Heart left ventricle (tissue), 16 donors: ENCODE measurements around the gene RANBP17. TPM values are rescaled to one million over a fixed set of nuclear protein-coding genes. Genes with fewer than 3 reads are reported as not detected.

ENCODE experiments used
- ATAC-seq, 4 donors: fragments of 200-7000 bp; cut with Tn5 transposase; one replicate each; pipeline ENCODE4 v1.9.1; 2020 to 2022; ENCODE audit warnings: moderate library complexity in 4 of 4, mild to moderate bottlenecking in 3 of 4, moderate number of reproducible peaks in 1 of 4
- DNase-seq, 5 donors: peaks; one replicate each; pipeline ENCODE4 v3.0.0-alpha.2; 2020
- H3K27ac ChIP-seq, 12 donors: fragments of 200-600 bp; sonication (generic) in 4 of 12; one replicate each; pipeline versions ENCODE4 v1.5.0 to v1.8.0; 2016 to 2022; ENCODE audit warnings: mild to moderate bottlenecking in 2 of 12
- H3K27me3 ChIP-seq, 9 donors: fragments of 200-600 bp; sonication (generic) in 2 of 9; one replicate each; pipeline versions ENCODE4 v1.5.1 to v1.8.0; 2016 to 2022; ENCODE audit warnings: mild to moderate bottlenecking in 3 of 9
- H3K36me3 ChIP-seq, 9 donors: fragments of 200-600 bp; sonication (generic) in 2 of 9; one replicate each; pipeline versions ENCODE4 v1.5.0 to v1.8.0; 2018 to 2022; ENCODE audit warnings: mild to moderate bottlenecking in 2 of 9
- H3K4me1 ChIP-seq, 12 donors: fragments of 200-600 bp; sonication (generic) in 4 of 12; one replicate each; pipeline versions ENCODE4 v1.5.0 to v1.8.0; 2016 to 2022; ENCODE audit warnings: mild to moderate bottlenecking in 3 of 12
- H3K4me3 ChIP-seq, 12 donors: fragments of 200-600 bp; sonication (generic) in 4 of 12; one replicate each; pipeline versions ENCODE4 v1.5.0 to v1.8.0; 2017 to 2022; ENCODE audit warnings: mild to moderate bottlenecking in 9 of 12, moderate library complexity in 4 of 12
- H3K9me3 ChIP-seq, 12 donors: fragments of 200-600 bp; sonication (generic) in 4 of 12; one replicate each; pipeline versions ENCODE4 v1.5.0 to v1.8.0; 2016 to 2022; ENCODE audit warnings: mild to moderate bottlenecking in 1 of 12
- POLR2A ChIP-seq, 2 donors: fragments of 450-650 bp; IDR thresholded peaks; one replicate each; pipeline ENCODE4 v1.6.1; 2017; ENCODE audit warnings: antibody characterized with exemption in 2 of 2, mild to moderate bottlenecking in 2 of 2, moderate library complexity in 2 of 2
- WGBS, 4 donors: extraction: QIAGEN DNeasy Blood & Tissue Kit in 2 of 4; methylation state at CpG; one replicate each; pipeline versions ENCODE4 v1.1.5 to v1.1.7; 2013 to 2018; 5-methylcytosine and 5-hydroxymethylcytosine counted together
- intact Hi-C, 10 donors: fragments of 100-400 bp; cut with DNase I; formaldehyde crosslinking; loops; one replicate each; pipeline versions ENCODE4 v1.11.1 to v1.14.2; 2022
- polyA plus RNA-seq, 2 donors: library from polyadenylated mRNA; stranded (reverse); fragments of 200-250 nt; gene quantifications; one replicate each; pipeline ENCODE4 v1.2.3, GENCODE V29; 2013
- total RNA-seq, 9 donors: library from RNA; depleted of rRNA in 2 of 9; stranded (reverse); fragments of >200 nt in 2 of 9; fragmentation: NEBNext Ultra II Directional in 3 of 9; extraction: Animal tissue kit (Norgen Biotek cat#: 25700) in 3 of 9; gene quantifications; one replicate each; pipeline versions ENCODE4 v1.1.0 to v1.2.4, GENCODE V29; 2016 to 2023
- TF ChIP-seq, protein P1 (sequence below), 12 donors: fragments of 200-600 bp; sonication (generic) in 4 of 12; IDR thresholded peaks; one replicate each; pipeline versions ENCODE4 v1.5.0 to v1.8.0; 2018 to 2022; ENCODE audit warnings: antibody characterized with exemption in 12 of 12, mild to moderate bottlenecking in 5 of 12
- donor health status: ischemic (EF 13 %, LVEDD 7.1; RV severe dilation, severe dysfunction).
- donor health status: healthy with polysubstance abuse.
- donor health status: DM: no; HTN: yes; CAD: no.
- donor health status: DM: no; HTN: no; CAD: no.
- donor health status: ischemic (EF 25% LVEDD 6.9; RV normal size, moderate dysfunction).
- donor health status: ischemic (EF 25% LVEDD 5.7; RV mildly dilated, moderate dysfunction).
- donor health status: healthy.
- donor health status: DM: yes; HTN: yes; CAD: no.
- donor health status: ischemic (EF 35%, LVEDD 5.7; RV mildly dilated, moderate dysfunction).
- donor health status: nonischemic (EF 11% LVEDD 7.7; RV severe dilation, severe dysfunction).
- donor health status: DM: yes; HTN: yes; CAD: no.
- donor health status: PGD.
- donor health status: ischemic (EF 29% LVEDD 5.4; RV normal size, mild dysfunction).
- donor health status: nonischemic (EF 23%, LVEDD 6.1; RV moderate dilation, normal function).

RANBP17 gene
- total and polyA plus RNA-seq, 11 donors: 0.65 to 11.5 (median 3.7) TPM

DNA sequence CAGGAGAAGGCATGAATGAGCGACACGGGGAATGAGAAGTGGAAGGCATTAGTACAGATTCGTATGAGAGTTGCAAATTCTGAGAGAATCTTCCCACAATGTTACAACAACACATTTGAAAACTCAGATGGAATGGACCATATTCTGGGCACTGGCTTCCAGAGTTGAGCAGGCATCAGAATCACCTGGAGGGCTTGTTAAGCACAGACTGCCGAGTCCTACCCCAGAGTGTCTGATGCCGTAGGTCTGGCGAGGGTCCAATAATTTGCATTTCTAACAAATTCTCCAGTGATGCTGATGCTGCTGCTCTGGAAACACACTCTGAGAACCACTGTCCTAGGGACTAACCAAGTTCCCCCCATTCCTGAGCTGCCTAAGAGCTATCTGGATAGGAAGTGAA lies 444.3 kb downstream of the RANBP17 start:
- intact Hi-C loops: no loop called here
- peaks cover 0 to 31% (median 11%) of the 10 kb centered on the region in 12 donors for H3K4me1 ChIP-seq
- WGBS, 4 donors: 35 to 75% (median 46%) methylated on average over 6 of the region's 6 CpGs
- no peak for ATAC-seq
- peaks cover 48 to 82% (median 69%) of the 10 kb centered on the region in 9 donors for H3K27me3 ChIP-seq
- H3K9me3 ChIP-seq: no peaks in the 10 kb centered on the region
- H3K36me3 ChIP-seq: no peaks in the 10 kb centered on the region
- DNase-seq: no peak
- no peak overlapping the region for H3K4me3 ChIP-seq
- no peak overlapping the region for H3K27ac ChIP-seq
- no peak for TF ChIP-seq POLR2A (IDR thresholded peaks at IDR 0.05)
- TF ChIP-seq, protein P1, sequence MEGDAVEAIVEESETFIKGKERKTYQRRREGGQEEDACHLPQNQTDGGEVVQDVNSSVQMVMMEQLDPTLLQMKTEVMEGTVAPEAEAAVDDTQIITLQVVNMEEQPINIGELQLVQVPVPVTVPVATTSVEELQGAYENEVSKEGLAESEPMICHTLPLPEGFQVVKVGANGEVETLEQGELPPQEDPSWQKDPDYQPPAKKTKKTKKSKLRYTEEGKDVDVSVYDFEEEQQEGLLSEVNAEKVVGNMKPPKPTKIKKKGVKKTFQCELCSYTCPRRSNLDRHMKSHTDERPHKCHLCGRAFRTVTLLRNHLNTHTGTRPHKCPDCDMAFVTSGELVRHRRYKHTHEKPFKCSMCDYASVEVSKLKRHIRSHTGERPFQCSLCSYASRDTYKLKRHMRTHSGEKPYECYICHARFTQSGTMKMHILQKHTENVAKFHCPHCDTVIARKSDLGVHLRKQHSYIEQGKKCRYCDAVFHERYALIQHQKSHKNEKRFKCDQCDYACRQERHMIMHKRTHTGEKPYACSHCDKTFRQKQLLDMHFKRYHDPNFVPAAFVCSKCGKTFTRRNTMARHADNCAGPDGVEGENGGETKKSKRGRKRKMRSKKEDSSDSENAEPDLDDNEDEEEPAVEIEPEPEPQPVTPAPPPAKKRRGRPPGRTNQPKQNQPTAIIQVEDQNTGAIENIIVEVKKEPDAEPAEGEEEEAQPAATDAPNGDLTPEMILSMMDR (IDR thresholded peaks at IDR 0.05): no peak

DNA sequence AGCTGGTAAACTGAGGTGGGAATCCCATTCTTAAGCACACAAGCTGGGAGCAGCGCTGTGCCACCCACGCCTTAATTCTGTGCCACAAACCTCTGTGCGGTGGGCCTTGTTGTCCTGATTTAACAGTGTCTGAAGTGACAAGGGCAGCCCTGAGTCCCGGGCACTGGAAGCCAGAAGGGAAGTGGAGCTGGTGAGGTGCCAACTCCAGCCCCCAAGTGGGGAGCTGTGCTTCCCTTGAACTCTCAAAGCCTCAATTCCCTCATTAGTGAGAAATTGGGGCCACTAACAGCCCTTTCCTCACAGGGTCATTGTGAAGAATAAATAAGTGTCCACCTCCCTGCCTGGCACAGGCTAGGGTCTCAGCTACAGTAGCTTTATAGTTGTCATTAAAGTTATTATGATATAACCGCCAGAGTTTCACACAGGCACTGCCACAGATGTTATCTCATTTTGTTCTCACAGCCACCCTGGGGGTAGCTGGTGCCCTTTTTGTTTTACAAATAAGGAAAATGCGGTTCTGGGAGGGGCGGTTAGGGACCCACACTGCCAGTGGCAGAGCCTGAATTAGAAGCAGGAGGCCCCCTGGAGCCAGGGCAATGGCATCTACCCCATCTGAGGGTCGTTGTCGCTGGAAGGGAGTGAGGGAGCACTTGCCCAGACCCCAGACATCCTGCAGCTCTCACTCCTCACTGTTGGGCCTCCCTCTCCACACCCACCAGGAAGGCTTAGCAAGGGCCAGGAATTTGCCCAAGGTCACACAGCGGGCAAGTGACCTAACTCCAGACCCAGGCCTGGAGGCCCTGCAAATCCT lies 445.2 kb downstream of the RANBP17 start:
- H3K9me3 ChIP-seq: no peaks in the 10 kb centered on the region
- 35 to 53% (median 38%) methylated on average over 8 to 10 of the region's 10 CpGs for WGBS, 4 donors
- peaks cover 57 to 90% (median 76%) of the 10 kb centered on the region in 9 donors for H3K27me3 ChIP-seq
- peaks cover 0 to 39% (median 20%) of the 10 kb centered on the region in 12 donors for H3K4me1 ChIP-seq
- TF ChIP-seq, protein P1 (IDR thresholded peaks at IDR 0.05): no peak
- no peak for TF ChIP-seq POLR2A (IDR thresholded peaks at IDR 0.05)
- intact Hi-C loops: no loop called here
- no peak for ATAC-seq
- H3K27ac ChIP-seq: no peak overlapping the region
- H3K36me3 ChIP-seq: no peaks in the 10 kb centered on the region
- no peak overlapping the region for H3K4me3 ChIP-seq
- DNase-seq: no peak

DNA sequence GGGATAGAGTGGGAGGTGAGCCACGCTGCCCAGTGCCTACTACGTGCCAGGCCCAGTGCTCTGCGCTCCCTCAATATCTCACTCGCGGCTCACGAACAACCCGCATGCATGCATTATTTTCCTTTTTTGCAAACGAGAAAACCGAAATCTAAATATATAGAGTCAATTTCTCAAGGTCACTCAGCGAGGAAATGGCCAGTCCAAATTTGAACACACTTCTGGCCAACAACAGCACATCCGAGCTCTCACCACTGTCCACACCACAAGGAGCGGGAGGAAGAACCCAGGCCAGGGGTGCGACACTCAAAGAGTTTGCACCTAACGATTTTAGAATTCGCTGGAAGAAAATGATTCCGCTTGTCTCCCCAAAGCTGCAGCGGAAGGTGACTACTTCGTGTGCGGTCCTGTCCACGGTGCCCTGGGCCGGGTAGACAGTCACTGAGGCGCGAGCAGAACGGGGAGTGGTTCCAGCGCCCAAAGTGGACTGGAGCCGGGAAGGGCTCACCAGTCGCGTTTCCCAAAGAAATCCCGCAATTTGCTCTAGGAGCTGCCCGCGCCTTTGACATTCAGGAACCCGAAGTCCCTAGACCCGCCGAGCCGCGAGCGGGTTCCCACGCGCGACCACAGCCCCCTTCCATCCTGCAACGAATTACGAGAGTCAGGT lies 446.1 kb downstream of the RANBP17 start:
- H3K27me3 ChIP-seq: peaks cover 66 to 98% (median 86%) of the 10 kb centered on the region in 9 donors
- no peak for ATAC-seq
- 25 to 44% (median 33%) methylated on average over 21 to 42 of the region's 42 CpGs for WGBS, 4 donors

More for the DNA sequence above, 446.1 kb downstream of the RANBP17 start:
- DNase-seq: no peak
- Histone ChIP-seq H3K36me3 (no peaks in the 10 kb centered on the region), H3K4me3 (no peak overlapping the region), H3K9me3 (no peaks in the 10 kb centered on the region), H3K4me1 (peaks cover 0 to 48% (median 28%) of the 10 kb centered on the region in 12 donors), H3K27ac (no peak overlapping the region)
- TF ChIP-seq, protein P1 (IDR thresholded peaks at IDR 0.05): no peak
- no peak for TF ChIP-seq POLR2A (IDR thresholded peaks at IDR 0.05)
- intact Hi-C loops: no loop called here
